ENCODE results near the gene STX12.

Gene STX12

DNA sequence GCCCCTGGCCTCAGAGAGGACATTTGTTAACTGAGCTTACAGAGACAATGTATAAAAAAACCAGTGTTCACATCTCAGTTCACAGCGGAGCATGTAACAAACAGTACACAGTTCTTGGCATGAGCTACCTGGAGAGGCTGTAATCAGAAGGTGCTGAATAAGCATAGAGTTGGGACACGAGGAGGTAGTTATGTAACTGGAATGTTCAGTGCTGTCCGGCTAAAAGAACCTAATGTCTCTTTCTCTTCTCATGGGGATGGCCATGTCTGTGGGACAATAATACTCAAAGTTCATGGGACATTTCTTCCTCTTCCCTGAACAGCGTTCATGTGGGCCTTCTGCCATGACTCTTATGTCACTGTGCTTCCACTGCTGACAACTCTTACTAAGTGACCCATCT is 17.2 kb upstream of the STX12 start:
- H3K27me3 ChIP-seq (ENCODE audit: low read depth, low read length) = no peaks in the 10 kb centered on the region
- H3K4me2 ChIP-seq (ENCODE audit: low read length) = no peak overlapping the region
- no peaks in the 10 kb centered on the region for H3K9me3 ChIP-seq (ENCODE audit: insufficient read depth, low read length)
- H3K79me2 ChIP-seq (ENCODE audit: low read length) = no peaks in the 10 kb centered on the region
- H4K20me1 ChIP-seq (ENCODE audit: insufficient read depth, low read length) = no peaks in the 10 kb centered on the region
- H3K27ac ChIP-seq (ENCODE audit: low read length) = no peak overlapping the region
- H3K4me1 ChIP-seq (ENCODE audit: low read length) = no peaks in the 10 kb centered on the region
- TF ChIP-seq, protein P1, sequence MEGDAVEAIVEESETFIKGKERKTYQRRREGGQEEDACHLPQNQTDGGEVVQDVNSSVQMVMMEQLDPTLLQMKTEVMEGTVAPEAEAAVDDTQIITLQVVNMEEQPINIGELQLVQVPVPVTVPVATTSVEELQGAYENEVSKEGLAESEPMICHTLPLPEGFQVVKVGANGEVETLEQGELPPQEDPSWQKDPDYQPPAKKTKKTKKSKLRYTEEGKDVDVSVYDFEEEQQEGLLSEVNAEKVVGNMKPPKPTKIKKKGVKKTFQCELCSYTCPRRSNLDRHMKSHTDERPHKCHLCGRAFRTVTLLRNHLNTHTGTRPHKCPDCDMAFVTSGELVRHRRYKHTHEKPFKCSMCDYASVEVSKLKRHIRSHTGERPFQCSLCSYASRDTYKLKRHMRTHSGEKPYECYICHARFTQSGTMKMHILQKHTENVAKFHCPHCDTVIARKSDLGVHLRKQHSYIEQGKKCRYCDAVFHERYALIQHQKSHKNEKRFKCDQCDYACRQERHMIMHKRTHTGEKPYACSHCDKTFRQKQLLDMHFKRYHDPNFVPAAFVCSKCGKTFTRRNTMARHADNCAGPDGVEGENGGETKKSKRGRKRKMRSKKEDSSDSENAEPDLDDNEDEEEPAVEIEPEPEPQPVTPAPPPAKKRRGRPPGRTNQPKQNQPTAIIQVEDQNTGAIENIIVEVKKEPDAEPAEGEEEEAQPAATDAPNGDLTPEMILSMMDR (IDR thresholded peaks at IDR 0.05; ENCODE audit: low read depth, low read length) = no peak
- no peak for TF ChIP-seq EZH2phosphoT487 (IDR thresholded peaks at IDR 0.05; ENCODE audit: low read depth)
- H2AFZ ChIP-seq (ENCODE audit: low read depth, low read length) = no peak overlapping the region
- no peaks in the 10 kb centered on the region for H3K36me3 ChIP-seq (replicated peaks; ENCODE audit: low read depth, low read length)
- no peak overlapping the region for H3K4me3 ChIP-seq (ENCODE audit: low read length)
- H3K9ac ChIP-seq (ENCODE audit: low read length) = no peak overlapping the region

GRCh38 chr1:27759236-27759635 is 13.8 kb upstream of the STX12 start:
- Histone ChIP-seq H3K9me3 (ENCODE audit: insufficient read depth, low read length) (no peaks in the 10 kb centered on the region), H2AFZ (ENCODE audit: low read depth, low read length) (no peak overlapping the region), H3K79me2 (ENCODE audit: low read length) (no peaks in the 10 kb centered on the region), H3K27me3 (ENCODE audit: low read depth, low read length) (no peaks in the 10 kb centered on the region), H3K4me3 (ENCODE audit: low read length) (no peak overlapping the region), H3K36me3 (replicated peaks; ENCODE audit: low read depth, low read length) (no peaks in the 10 kb centered on the region), H4K20me1 (ENCODE audit: insufficient read depth, low read length) (no peaks in the 10 kb centered on the region), H3K27ac (ENCODE audit: low read length) (no peak overlapping the region), H3K4me2 (ENCODE audit: low read length) (no peak overlapping the region), H3K4me1 (ENCODE audit: low read length) (no peaks in the 10 kb centered on the region), H3K9ac (ENCODE audit: low read length) (no peak overlapping the region)
- TF ChIP-seq EZH2phosphoT487 (IDR thresholded peaks at IDR 0.05; ENCODE audit: low read depth) = no peak
- TF ChIP-seq, protein P1 (IDR thresholded peaks at IDR 0.05; ENCODE audit: low read depth, low read length) = no peak

DNA sequence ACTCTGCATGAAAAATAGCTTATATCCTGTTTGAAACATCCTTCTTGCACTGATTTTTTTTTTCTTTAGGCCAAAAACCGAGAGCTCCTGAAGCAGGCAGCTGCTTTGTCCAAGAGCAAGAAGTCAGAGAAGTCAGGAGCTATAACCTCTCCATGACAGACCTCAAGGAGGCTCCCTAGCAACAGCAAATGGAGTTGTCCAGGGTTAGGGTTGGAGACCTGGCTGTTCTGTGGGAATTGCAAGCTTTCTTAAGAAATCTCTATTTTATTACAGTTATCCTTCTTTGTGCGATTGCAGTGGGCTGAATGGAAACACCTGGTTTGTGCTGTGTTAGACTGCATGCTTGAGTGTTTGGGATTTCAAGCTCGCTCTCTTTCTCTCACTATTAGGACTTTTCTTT is 12.6 kb upstream of the STX12 start:
- H3K4me1 ChIP-seq (ENCODE audit: low read length) = no peaks in the 10 kb centered on the region
- TF ChIP-seq, protein P1 (IDR thresholded peaks at IDR 0.05; ENCODE audit: low read depth, low read length) = no peak
- no peak for TF ChIP-seq EZH2phosphoT487 (IDR thresholded peaks at IDR 0.05; ENCODE audit: low read depth)
- no peak overlapping the region for H3K9ac ChIP-seq (ENCODE audit: low read length)
- no peaks in the 10 kb centered on the region for H3K27me3 ChIP-seq (ENCODE audit: low read depth, low read length)
- no peaks in the 10 kb centered on the region for H3K79me2 ChIP-seq (ENCODE audit: low read length)
- H3K9me3 ChIP-seq (ENCODE audit: insufficient read depth, low read length) = no peaks in the 10 kb centered on the region
- no peak overlapping the region for H3K4me3 ChIP-seq (ENCODE audit: low read length)
- no peak overlapping the region for H2AFZ ChIP-seq (ENCODE audit: low read depth, low read length)
- H3K36me3 ChIP-seq (replicated peaks; ENCODE audit: low read depth, low read length) = no peaks in the 10 kb centered on the region
- no peak overlapping the region for H3K4me2 ChIP-seq (ENCODE audit: low read length)
- H4K20me1 ChIP-seq (ENCODE audit: insufficient read depth, low read length) = no peaks in the 10 kb centered on the region
- H3K27ac ChIP-seq (ENCODE audit: low read length) = no peak overlapping the region

DNA sequence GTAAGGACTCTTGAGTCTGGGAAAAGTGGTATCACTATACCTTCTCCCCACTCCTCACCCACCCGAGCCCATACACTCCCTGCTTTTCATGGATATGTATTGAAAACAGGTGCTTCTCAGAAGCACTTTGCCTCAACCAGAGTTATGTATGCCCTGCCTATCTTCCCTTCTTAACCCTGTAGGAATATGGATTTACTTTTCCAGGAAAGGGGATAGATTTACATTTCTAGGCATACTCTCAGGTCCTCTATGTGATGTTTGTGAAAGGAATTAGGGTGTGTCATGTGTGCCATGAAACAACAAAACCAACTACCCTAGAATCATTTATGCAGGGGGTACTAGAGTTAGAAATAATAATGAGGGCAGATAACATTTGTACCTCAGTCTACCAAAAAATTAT is 11.0 kb upstream of the STX12 start:
- Histone ChIP-seq H4K20me1 (ENCODE audit: insufficient read depth, low read length) (no peaks in the 10 kb centered on the region), H3K4me2 (ENCODE audit: low read length) (no peak overlapping the region), H3K9me3 (ENCODE audit: insufficient read depth, low read length) (no peaks in the 10 kb centered on the region), H3K79me2 (ENCODE audit: low read length) (no peaks in the 10 kb centered on the region), H3K4me3 (ENCODE audit: low read length) (no peak overlapping the region), H3K27me3 (ENCODE audit: low read depth, low read length) (no peaks in the 10 kb centered on the region), H3K27ac (ENCODE audit: low read length) (no peak overlapping the region), H3K36me3 (replicated peaks; ENCODE audit: low read depth, low read length) (no peaks in the 10 kb centered on the region), H2AFZ (ENCODE audit: low read depth, low read length) (no peak overlapping the region), H3K4me1 (ENCODE audit: low read length) (no peaks in the 10 kb centered on the region), H3K9ac (ENCODE audit: low read length) (no peak overlapping the region)
- no peak for TF ChIP-seq EZH2phosphoT487 (IDR thresholded peaks at IDR 0.05; ENCODE audit: low read depth)
- TF ChIP-seq, protein P1 (IDR thresholded peaks at IDR 0.05; ENCODE audit: low read depth, low read length) = no peak

All from OCI-LY3 (cell line).